C1 segment of cervical spinal cord (tissue), 14 donors: ENCODE results near the gene ATG14.
"Not testable (repeated sequence)": the region's sequence is repeated elsewhere in the genome, so short reads cannot be mapped to it uniquely, and the experiment has no call there.

Experiments used
- DNase-seq, 14 donors: peaks; one replicate each; lab custom pipeline; 2025; lab: John Stamatoyannopoulos, UW

Gene ATG14, protein sequence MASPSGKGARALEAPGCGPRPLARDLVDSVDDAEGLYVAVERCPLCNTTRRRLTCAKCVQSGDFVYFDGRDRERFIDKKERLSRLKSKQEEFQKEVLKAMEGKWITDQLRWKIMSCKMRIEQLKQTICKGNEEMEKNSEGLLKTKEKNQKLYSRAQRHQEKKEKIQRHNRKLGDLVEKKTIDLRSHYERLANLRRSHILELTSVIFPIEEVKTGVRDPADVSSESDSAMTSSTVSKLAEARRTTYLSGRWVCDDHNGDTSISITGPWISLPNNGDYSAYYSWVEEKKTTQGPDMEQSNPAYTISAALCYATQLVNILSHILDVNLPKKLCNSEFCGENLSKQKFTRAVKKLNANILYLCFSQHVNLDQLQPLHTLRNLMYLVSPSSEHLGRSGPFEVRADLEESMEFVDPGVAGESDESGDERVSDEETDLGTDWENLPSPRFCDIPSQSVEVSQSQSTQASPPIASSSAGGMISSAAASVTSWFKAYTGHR

DNA sequence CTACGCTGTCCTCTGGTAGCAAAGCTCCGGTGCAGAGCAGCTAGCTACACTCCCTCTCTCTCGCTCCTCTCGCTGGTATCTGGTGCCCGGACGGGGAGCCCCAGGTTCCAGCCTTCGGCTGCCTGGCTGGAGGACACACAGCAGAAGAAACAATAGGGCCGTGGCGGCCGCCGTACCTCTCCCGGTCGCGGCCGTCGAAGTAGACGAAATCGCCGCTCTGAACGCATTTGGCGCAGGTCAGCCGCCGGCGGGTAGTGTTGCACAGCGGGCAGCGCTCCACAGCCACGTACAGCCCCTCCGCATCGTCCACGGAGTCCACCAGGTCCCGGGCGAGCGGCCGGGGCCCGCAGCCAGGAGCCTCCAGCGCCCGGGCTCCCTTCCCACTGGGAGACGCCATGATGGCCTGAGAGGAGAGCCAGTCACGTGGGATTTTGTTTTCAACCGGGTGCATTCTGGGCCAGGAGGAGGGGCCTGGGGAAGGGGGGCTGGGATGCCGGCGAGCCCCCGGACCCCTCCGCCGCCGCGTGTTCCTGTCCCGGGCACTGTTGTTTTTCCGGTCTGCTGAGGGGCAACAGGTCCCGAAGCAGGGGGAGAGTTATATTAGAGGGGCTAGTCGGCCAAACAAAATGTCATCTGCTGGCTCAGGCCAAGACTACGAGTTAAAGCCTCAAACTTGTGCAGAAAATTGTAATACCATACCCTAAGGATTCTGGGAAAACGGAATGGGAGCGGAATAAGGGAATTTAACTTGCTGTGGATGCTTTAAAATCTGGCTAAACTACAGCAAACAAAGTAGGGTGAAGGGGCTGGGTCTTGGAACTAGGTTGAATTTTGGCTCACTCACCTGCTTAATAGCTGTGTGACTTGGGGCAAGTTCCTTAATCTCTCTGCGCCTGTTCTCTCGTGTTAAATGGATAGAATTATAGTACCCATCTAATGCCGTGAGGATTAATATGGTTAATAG, at the start of gene ATG14:
Gene ATG14, minus strand, starts transcription at position 405 of the 964 bp plus-strand sequence. Its CDS starts 8 bp downstream, at position 397.
- peak; percentile 50 to 92 (median 84) for DNase-seq

DNA sequence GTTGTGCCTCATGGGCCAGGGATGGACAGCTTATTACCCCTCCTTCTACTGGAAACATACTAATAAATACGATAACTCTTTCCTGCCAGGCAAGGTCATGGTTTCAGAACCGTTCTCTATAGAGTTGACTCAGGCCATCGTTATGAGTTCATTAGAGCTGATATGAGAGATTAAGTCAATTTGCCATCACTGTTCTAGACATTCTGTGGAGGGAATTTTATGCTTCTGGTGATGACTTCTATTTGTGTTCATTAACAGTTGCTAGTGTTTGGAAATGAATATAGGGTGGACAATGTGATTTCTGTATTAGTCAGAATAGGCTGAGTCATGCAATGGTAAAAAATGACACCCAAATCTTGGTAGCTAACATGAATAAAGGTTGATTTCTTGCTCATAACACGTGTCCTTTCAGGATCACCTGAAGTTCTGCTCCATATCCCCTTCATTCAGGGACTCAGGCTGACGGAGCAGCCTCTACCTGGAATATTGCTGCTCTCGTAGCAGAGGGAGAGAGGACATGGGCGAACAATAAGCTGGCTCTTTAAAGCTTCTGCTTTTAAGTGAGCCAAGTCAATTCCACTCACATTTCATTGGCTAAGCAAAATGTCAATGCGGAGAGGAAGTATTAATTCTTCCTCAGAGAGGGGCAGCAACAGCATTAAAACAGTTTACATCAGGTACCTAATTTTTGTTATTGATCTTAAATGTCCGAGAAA, 47.3 kb upstream of the ATG14 start:
- DNase-seq: no peak

DNA sequence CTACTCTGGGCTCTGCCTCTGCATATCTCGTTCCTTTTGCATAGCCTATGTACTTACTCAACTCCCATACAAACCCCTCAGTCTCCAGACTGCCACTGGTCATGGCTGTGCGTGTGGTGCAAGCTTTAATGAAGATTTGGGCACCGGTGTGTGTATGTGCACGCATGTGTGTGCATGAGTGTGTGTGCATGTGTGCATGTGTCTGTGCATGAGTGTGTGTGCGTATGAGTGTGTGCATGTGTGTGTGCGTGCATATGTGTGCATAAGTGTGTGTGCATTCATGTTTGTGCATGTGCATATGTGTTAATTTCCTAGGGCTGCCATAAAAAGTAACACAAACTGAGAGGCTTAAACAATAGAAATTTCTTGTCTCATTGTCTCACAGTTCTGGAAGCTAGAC, 45.9 kb upstream of the ATG14 start:
- DNase-seq: no peak

DNA sequence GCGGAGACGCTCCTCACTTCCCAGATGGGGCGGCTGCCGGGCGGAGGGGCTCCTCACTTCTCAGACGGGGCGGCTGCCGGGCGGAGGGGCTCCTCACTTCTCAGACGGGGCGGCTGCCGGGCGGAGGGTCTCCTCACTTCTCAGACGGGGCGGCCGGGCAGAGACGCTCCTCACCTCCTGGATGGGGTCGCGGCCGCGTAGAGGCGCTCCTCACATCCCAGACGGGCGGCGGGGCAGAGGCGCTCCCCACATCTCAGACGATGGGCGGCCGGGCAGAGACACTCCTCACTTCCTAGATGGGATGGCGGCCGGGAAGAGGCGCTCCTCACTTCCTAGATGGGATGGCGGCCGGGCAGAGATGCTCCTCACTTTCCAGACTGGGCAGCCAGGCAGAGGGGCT, 44.8 kb upstream of the ATG14 start:
- not testable (repeated sequence) for DNase-seq

DNA sequence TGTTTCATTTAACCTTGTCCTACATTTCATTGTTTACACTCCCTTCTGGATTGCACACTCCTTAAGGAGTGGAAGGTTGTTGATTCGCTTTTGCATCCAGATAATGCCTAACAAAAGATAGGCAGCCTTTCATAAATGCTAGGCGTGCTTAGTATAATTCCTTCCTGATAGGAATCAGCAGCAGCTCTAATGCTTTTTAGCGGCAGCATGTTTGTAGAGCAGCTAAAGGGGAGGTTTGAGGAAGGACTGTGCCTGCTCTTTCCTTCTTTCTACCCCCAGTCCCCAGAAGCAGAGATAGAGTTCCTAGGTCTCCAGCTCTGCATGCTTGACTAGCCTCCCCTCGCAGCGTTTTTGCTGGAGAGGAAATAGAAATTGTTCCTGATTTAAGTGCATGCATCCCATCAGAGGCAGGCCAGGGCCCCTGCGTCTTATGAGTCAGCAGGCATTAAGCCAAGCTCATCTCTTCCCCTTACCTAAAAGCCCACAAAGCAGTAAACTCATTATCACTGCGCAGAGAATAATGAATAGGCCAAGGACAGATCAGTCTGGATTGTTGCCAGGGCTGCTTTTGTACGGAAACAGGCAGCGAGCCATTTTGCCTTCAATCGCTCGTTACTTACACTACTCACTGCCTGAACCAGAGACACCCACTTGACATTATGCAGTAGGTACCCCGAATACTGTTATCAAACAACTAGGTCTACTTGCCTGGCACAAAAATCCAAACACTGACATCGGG, 42.8 kb upstream of the ATG14 start:
- peak in 9 of 14 donors; percentile 9 to 42 (median 16) for DNase-seq

DNA sequence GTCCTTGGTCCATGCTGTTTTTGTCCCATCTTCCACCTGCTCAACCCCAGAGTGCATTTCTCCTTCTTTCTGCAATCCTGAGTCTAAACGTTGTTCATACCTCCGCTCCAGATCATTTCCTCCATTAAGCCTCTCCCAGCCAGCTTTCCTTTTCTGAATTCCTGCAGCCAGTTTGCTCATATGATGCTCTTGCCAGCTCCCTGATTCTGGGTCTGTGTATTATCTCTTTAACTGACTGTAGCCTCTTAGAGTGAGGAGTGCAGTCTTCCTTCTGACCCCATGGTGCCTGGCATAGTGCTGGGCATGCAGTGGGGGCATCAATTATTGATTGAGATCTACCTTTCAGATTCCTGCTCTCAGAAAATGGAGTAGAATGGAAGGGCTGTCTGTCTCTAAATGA, 40.3 kb upstream of the ATG14 start:
- peak in 1 of 14 donors; percentile 5 for DNase-seq

DNA sequence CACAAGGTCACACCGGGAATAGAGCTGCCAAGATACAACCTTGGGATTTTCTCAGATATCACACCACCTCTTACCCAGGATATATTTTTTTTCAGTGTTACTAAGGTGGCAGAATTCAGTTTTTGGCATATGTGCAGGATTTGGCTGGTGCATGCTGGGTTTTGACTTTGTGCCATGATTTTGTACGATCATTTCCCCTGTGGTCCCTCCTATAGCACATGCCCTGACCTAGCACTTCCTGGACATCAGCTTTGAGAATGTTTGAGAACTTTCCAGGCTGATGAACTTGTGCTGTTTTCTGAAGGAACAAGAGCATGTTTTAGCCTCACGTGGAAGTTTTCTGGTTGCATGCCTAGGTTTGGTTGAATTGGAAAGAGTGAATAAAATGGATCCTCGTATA, 39.8 kb upstream of the ATG14 start:
- DNase-seq: peak in 1 of 14 donors; percentile 5

DNA sequence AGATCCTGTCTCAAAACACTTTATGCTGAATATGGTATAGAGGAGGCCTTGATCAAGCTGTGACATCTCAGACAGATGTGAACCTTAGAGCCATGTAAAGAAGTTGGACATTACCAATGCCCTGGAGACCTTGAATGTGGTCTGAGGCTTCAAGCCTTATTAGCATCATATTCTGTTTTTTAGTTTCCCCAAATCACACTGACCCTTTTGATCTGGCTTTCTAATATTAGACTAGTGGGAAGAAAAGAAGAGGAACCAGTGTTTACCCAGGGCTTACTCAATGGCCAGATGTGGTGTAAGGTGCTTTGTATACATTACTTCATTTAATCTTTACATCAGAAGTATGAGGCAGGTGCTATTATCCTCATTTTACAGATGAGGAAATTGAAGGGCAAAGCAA, 39.4 kb upstream of the ATG14 start:
- no peak for DNase-seq

DNA sequence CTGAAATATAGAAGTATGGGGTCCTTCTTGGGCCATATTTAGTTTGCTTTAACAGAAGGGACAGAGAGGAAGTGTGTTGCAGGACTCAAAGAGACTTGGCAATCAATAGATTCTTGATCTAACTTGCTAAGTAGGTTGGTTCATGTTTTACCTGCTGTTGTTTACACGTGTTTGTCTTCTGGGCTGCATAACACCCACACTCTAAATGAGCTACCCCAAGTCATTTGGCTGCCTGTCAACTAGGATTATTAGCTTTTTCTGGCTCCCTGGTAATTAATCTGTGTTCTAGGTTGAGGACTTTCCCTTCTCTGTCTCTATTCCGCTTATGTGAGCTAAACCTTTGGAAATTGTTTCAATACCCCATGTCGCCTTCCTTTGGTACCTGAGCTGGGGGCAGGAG, 38.9 kb upstream of the ATG14 start:
- DNase-seq: no peak

DNA sequence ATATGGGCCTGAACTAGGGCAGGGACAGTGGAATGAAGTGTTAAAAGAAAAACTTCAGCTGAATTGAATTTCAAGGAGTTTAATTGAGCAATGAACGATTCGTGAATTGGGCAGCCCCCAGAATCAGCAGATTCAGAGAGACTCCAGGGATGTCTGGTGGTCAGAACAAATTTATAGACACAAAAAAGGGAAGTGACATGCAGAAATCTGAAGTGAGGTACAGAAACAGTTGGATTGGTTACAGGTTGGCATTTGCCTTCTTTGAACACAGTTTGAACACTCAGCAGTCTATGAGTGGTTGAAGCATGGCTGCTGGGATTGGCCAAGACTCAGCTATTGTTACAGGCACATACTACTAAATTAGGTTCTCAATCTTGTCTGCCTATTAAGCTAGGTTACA, 38.5 kb upstream of the ATG14 start:
- no peak for DNase-seq

DNA sequence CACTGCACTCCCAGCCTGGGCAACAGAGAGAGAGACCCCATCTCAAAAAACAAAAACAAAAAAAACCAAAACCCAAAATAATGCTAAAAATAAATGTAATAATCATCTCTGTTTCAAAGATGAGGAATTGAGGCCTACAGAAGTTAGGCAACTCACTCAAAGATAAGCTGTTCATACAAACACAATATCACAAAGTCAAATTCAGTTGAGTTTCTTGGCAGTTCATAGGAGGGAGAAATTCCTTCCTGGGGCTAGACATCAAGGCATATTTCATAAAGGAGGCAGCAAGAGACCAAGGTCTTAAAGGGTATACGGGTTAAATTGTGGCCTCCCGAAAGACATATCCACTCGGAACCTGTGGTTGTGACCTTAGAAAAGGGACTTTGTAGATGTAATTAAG, 37.5 kb upstream of the ATG14 start:
- DNase-seq: no peak

DNA sequence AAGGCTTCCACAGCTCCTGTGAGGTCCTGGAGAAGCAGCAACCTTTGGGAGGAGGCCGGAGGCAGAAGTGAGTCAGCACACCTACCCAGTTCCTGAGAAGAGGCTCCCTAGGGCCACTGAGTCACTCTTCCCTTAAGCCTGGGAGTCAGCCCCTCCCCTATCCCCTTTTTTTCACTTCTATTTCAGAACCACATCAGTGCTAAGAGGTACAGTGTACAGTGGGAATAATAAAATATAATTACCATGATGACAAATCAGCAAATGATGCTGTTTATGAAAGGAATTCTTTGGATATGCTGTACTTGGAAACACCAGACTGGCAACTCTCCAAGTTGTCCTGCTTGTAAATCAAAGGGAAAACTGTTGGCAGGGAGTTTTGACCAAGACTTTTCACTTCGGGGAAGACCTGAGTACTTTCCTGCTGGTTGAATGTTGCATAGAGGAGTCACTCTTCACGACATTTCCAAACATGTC, 36.5 kb upstream of the ATG14 start:
- DNase-seq: no peak

DNA sequence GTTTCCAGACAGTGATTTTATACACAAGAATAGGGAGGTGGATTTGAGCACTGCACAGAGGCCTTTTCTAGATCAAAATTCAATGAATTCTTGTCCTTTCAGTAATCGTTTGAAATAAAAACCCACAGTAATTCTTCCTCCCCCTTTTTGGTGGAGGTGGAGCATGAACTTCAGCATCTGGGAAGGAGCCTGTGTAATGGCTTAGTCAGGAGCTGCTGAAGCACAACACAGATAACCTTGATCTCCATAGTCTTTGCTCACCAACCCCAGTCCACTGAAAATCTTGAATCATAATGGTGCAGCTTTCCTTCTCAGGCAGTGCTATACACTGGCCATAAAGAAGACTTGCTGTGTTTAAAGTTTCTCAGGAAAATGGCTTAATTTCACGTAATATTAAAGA, 35.2 kb upstream of the ATG14 start:
- DNase-seq: no peak

DNA sequence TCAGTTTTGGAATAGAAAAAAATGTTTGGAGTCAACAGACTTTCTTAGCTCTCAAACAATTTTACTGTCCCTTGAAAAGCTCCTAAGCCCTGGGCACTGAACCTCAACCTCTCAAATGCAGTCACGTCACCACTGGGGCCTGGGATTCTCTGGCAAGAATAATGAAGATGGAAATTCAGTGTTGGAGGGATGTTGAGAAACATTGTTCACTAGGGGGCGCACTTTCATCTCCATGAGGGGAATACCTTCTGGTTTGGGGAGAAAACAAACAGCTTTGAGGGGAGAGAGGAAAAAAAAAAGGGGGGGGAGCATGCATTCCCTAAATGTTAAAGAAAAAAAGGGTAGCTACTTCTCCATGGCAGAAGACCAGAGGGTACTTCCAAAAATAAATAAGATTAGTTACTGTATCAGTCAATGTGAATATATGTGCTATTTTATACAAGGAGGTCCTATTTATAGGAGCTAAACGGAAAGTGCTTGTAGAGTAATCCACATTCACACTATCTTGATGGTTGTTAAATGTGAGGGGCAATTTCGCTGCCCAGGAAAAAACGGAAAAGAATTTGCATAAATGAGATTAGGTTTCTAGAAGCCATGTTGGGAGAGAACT, 34.6 kb upstream of the ATG14 start:
- peak in 9 of 14 donors; percentile 3 to 41 (median 10) for DNase-seq

DNA sequence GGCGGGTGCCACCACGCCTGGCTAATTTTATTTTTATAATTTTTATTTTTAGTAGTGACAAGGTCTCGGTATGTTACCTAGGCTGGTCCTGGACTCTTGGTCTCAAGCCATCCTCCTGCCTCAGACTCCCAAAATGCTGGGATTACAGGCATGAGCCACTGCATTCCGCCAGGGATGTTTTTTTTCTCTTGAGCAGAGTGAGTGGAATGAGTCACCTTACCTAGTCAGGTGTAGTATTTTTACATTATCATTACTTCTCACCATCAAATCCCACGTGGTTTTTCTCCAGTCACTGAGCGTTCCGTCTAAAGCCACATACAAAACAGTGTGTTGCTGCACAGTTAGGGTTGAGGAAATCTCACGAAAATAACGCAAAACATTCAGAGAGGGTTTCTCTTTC, 29.7 kb upstream of the ATG14 start:
- no peak for DNase-seq

DNA sequence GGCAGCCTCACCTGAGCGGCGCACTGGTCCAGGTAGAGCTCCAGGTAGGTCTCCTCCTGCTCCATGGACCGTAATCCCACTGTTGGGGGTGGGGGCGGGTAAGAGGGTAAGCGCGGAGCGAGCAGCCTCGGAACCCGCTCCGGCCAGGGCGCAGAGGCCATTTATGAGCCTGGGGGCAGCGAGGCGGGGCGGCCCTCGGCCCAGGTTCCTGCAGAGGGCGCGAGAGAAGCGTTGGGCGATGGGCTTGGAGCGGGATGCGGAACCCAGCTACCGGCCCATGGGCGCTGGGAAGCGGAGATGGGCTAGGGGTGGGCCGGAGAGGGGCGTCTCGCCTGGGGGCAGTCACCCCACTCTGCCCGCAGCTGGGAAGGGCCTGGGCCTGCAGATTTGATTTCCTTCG, 28.8 kb upstream of the ATG14 start, which contains the start of gene TBPL2:
Gene TBPL2, minus strand, starts transcription at position 232 of the 400 bp plus-strand sequence. Its CDS starts 167 bp downstream, at position 65.
- DNase-seq: no peak

DNA sequence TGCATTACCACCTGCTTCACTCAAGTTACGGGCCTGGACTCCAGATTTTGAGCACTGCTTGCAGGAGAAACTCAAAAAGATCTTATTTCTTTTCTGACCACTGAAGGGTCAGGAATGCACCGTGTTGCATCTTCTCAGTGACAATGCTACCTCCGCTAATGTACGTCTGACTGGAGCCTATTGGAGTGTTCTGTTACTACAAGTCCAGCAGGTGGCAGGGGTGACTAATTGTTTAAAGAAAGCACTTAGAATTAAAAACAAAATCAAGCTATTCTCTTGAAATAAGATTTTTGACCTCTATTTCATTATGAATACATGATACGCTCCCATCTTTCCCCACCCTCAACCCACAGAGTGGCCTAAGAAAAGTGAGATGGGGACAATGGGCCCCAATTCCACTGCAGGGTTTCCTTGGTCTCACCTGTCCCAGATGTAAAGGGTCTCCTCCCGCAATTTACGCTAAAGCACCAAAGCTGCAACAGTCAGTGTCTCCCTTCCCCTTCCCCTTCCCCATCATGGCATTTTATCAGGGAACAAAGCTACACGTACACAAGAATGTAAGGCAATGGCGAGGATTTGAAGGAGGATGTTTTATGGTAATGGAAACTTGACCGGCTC, 26.5 kb upstream of the ATG14 start:
- DNase-seq: no peak

DNA sequence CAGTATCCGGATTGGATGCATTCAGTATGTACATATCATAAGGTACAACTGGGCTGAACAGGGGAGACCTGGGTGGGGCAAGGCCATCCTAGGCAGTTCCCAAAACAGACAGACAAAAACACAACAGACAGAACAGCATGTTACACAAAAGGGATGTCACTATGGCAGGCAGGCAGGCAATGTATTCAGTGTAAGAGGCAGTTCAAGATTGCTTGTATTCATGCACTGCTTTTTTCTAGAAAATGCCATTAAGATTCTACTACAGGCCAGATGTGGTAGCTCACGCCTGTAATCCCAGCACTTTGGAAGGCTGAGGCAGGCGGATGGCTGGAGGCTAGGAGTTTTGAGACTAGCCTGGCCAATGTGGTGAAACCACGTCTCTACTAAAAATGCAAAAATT, 25.3 kb upstream of the ATG14 start:
- no peak for DNase-seq

DNA sequence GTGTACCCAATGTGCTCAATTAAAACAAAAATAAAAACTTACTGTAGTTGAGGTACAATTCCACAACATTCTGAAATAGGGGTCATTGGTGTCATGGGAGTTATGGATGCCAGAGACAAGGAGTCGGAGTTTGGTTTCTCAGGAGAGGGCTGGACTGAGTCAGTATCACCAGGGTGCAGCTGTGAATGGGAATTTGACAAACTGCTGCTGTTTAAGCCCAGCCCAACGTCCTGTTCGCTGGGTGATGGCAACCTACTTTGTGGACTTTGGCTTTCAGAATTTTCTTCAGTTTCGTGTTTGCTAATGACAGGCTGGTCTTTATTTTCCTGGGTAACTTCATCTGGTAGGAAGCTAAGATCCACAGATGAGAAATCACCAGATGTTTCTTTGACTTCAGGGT, 24.9 kb upstream of the ATG14 start:
- no peak for DNase-seq

DNA sequence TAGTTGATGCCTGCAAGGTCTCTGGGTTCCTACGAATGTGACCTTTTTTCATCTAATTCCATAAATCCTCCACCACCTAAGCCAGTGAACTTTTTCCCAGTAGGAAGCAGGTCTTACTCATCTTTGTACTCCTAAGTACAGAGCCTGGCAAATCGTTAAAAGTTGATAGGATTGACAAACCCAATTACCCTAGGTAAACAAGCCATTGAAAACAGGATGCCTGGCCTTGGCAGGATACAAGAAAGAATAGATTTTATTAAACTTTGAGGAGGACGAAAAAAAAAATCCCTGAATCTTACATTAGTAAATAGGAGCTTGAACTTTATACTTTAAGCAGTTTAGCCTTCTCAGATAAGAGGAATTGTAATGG, 23.2 kb upstream of the ATG14 start:
- no peak for DNase-seq
